CD4-positive, CD25-positive, alpha-beta regulatory T cell (primary cell): ENCODE data around the gene AK1. TPM values are rescaled to one million over a fixed set of nuclear protein-coding genes. Genes with fewer than 3 reads are reported as not detected.

Source experiments
- ATAC-seq, 2 donors: fragments of 150-1000 bp; cut with Tn5 transposase; one replicate each; pipeline ENCODE4 v1.10.0; 2021; ENCODE audit warnings: low read depth in 2 of 2, moderate number of reproducible peaks in 2 of 2, moderate library complexity in 1 of 2
- DNase-seq, 3 donors: peaks; one replicate each; pipeline versions ENCODE4 v3.0.0 to v3.0.0-alpha.2; 2012 to 2022; ENCODE audit warnings: mixed read lengths in 1 of 3
- H3K27ac ChIP-seq: one replicate; pipeline ENCODE4 v1.7.0; 2013; ENCODE audit warnings: mild to moderate bottlenecking, low read length; ENCODE audit not compliant: insufficient read depth, poor library complexity, severe bottlenecking
- H3K27me3 ChIP-seq: one replicate; pipeline ENCODE4 v1.7.0; 2013; ENCODE audit warnings: low read length; ENCODE audit not compliant: control insufficient read depth, insufficient read depth
- H3K36me3 ChIP-seq: one replicate; pipeline ENCODE4 v1.7.0; 2013; ENCODE audit warnings: mild to moderate bottlenecking, low read length, moderate library complexity; ENCODE audit not compliant: control insufficient read depth, insufficient read depth
- H3K4me1 ChIP-seq: 2 replicates; pipeline ENCODE4 v1.7.0; 2013; ENCODE audit warnings: mild to moderate bottlenecking, low read length; ENCODE audit not compliant: insufficient read depth, control insufficient read depth, poor library complexity, severe bottlenecking
- H3K4me3 ChIP-seq: one replicate; pipeline ENCODE4 v1.7.0; 2013; ENCODE audit warnings: low read depth, mild to moderate bottlenecking, low read length, moderate library complexity
- H3K9me3 ChIP-seq, 2 experiments: 1 replicate in 1 of 2; 2 replicates in 1 of 2; pipeline ENCODE4 v1.7.0; 2013; ENCODE audit warnings: low read length in 2 of 2, mild to moderate bottlenecking in 1 of 2, moderate library complexity in 1 of 2; ENCODE audit not compliant: control insufficient read depth in 2 of 2
- H3K27ac Mint-ChIP-seq, 3 donors: one replicate each; pipeline ENCODE4 v1.8.0; 2020 to 2022; ENCODE audit warnings: mild to moderate bottlenecking in 3 of 3, mixed read lengths in 3 of 3, moderate library complexity in 2 of 3
- H3K27me3 Mint-ChIP-seq: one replicate; pipeline ENCODE4 v1.8.0; 2022; ENCODE audit warnings: mild to moderate bottlenecking, mixed read lengths
- H3K36me3 Mint-ChIP-seq: one replicate; pipeline ENCODE4 v1.8.0; 2020; ENCODE audit warnings: mixed read lengths
- H3K4me1 Mint-ChIP-seq, 4 donors: one replicate each; pipeline ENCODE4 v1.8.0; 2020 to 2022; ENCODE audit warnings: mixed read lengths in 4 of 4, mild to moderate bottlenecking in 1 of 4
- H3K4me3 Mint-ChIP-seq, 4 donors: one replicate each; pipeline ENCODE4 v1.8.0; 2020 to 2022; ENCODE audit warnings: mild to moderate bottlenecking in 4 of 4, mixed read lengths in 4 of 4, moderate library complexity in 3 of 4
- H3K9me3 Mint-ChIP-seq, 7 donors: one replicate each; pipeline ENCODE4 v1.8.0; 2020 to 2022; ENCODE audit warnings: mixed read lengths in 7 of 7, mild to moderate bottlenecking in 3 of 7, moderate library complexity in 2 of 7
- polyA plus RNA-seq, 4 donors: library from polyadenylated mRNA; unstranded; fragments of 300-500 nt; fragmentation: Illumina TruSeq; gene quantifications; one replicate each; pipeline ENCODE4 v1.2.3, GENCODE V29; 2021
- total RNA-seq: library from RNA; stranded (reverse); gene quantifications from one replicate; pipeline ENCODE4 v1.2.3, GENCODE V29; 2022

Gene AK1
- total and polyA plus RNA-seq, 5 donors from 2014 or later: 0.08 to 84.7 (median 0.29) TPM

- Histone ChIP-seq H3K36me3 (no peaks in the 10 kb centered on the region), H3K27ac (peak overlapping the region; percentile 47), H3K9me3 (no peaks in the 10 kb centered on the region), H3K4me3 (no peak overlapping the region), H3K4me1 (peaks cover 17% of the 10 kb centered on the region), H3K27me3 (no peaks in the 10 kb centered on the region)
- H3K4me3 Mint-ChIP-seq: no peak overlapping the region
- DNase-seq (peak in 1 of 3 donors; percentile 49), ATAC-seq (peak; percentile 42 to 69)
- no peaks in the 10 kb centered on the region for H3K27me3 Mint-ChIP-seq
- H3K36me3 Mint-ChIP-seq: peaks cover 4% of the 10 kb centered on the region
- peaks cover 6 to 40% (median 9%) of the 10 kb centered on the region in 4 donors for H3K4me1 Mint-ChIP-seq
- no peaks in the 10 kb centered on the region for H3K9me3 Mint-ChIP-seq
- peak overlapping the region; percentile 80 to 94 (median 93) for H3K27ac Mint-ChIP-seq
Observed at GRCh38 chr9:127862075-127863011, 15.1 kb downstream of the AK1 start.

GRCh38 chr9:127860779-127861178 lies 16.7 kb downstream of the AK1 start:
- no peaks in the 10 kb centered on the region for H3K36me3 ChIP-seq

GRCh38 chr9:127860260-127860659 lies 17.2 kb downstream of the AK1 start:
- peaks cover 0 to 30% (median 6%) of the 10 kb centered on the region in 4 donors for H3K4me1 Mint-ChIP-seq
- Histone ChIP-seq H3K4me1 (peaks cover 15% of the 10 kb centered on the region), H3K27me3 (no peaks in the 10 kb centered on the region), H3K9me3 (no peaks in the 10 kb centered on the region), H3K27ac (no peak overlapping the region), H3K4me3 (no peak overlapping the region), H3K36me3 (no peaks in the 10 kb centered on the region)
- no peak for DNase-seq
- no peaks in the 10 kb centered on the region for H3K27me3 Mint-ChIP-seq
- ATAC-seq: no peak
- no peak overlapping the region for H3K27ac Mint-ChIP-seq
- no peaks in the 10 kb centered on the region for H3K36me3 Mint-ChIP-seq
- H3K9me3 Mint-ChIP-seq: no peaks in the 10 kb centered on the region
- H3K4me3 Mint-ChIP-seq: no peak overlapping the region

More at GRCh38 chr9:127860779-127861178, 16.7 kb downstream of the AK1 start:
- H3K27ac ChIP-seq: no peak overlapping the region
- peak overlapping the region in 2 of 3 donors; percentile 80 for H3K27ac Mint-ChIP-seq
- peaks cover 2% of the 10 kb centered on the region for H3K36me3 Mint-ChIP-seq
- H3K27me3 Mint-ChIP-seq: no peaks in the 10 kb centered on the region
- H3K4me1 ChIP-seq: peaks cover 17% of the 10 kb centered on the region
- peaks cover 4 to 35% (median 8%) of the 10 kb centered on the region in 4 donors for H3K4me1 Mint-ChIP-seq
- DNase-seq: no peak
- H3K4me3 ChIP-seq: no peak overlapping the region
- ATAC-seq: no peak
- no peaks in the 10 kb centered on the region for H3K27me3 ChIP-seq
- H3K4me3 Mint-ChIP-seq: no peak overlapping the region
- H3K9me3 ChIP-seq: no peaks in the 10 kb centered on the region
- H3K9me3 Mint-ChIP-seq: no peaks in the 10 kb centered on the region

DNA sequence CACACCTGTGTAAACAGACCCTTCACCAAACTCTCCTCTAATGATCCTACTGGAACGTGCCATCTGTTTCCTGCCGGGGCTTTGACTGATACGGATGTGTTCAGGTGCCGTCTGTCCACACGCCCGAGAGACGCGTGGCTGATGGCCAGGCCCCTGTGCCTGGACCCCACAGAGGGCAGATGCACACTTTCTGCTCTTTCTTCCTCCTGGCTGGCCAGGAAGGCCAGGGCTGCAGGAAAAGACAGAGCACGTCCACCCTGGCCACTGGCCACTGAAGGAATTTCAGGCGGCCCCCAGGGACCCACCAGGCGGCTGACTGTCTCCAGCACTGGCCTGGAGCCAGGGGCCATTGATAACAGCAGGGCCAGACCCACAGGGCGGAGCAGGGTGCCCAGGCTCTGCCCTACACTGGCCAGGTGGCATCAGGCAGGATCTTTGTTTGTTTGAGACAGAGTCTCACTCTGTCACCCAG lies 19.4 kb downstream of the AK1 start:
- Mint-ChIP-seq H3K4me1 (peaks cover 0 to 29% (median 5%) of the 10 kb centered on the region in 4 donors), H3K27me3 (no peaks in the 10 kb centered on the region), H3K27ac (peak overlapping the region in 1 of 3 donors; percentile 54), H3K36me3 (no peaks in the 10 kb centered on the region), H3K9me3 (no peaks in the 10 kb centered on the region), H3K4me3 (no peak overlapping the region)
- no peaks in the 10 kb centered on the region for H3K36me3 ChIP-seq
- no peak overlapping the region for H3K4me3 ChIP-seq
- no peaks in the 10 kb centered on the region for H3K27me3 ChIP-seq
- ATAC-seq: no peak
- H3K4me1 ChIP-seq: peaks cover 17% of the 10 kb centered on the region
- DNase-seq: no peak
- no peaks in the 10 kb centered on the region for H3K9me3 ChIP-seq
- no peak overlapping the region for H3K27ac ChIP-seq

DNA sequence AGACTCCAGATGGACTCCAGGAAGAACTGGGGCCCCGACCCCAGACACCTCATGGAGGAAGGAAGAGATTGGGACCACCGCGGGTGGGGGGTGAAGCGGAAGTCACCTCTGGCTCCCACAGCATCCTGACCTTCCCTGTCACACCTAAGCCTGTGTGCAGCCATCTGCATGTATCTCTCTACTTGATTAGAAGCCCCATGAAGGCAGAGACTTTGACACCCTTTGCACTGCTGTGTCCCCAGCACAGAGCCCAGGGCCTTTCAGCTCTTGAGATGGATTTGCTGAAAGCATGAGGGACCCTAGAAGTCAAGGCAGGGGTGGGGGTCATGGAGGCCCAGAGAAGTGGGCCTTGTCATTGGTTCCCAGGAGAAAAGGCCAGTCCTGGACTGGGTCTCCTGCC lies 20.2 kb downstream of the AK1 start:
- H3K36me3 Mint-ChIP-seq: no peaks in the 10 kb centered on the region
- H3K9me3 Mint-ChIP-seq: no peaks in the 10 kb centered on the region
- Histone ChIP-seq H3K9me3 (no peaks in the 10 kb centered on the region), H3K27me3 (no peaks in the 10 kb centered on the region), H3K36me3 (no peaks in the 10 kb centered on the region), H3K4me3 (no peak overlapping the region), H3K4me1 (peaks cover 15% of the 10 kb centered on the region), H3K27ac (no peak overlapping the region)
- ATAC-seq (no peak), DNase-seq (no peak)
- no peaks in the 10 kb centered on the region for H3K27me3 Mint-ChIP-seq
- no peak overlapping the region for H3K4me3 Mint-ChIP-seq
- H3K27ac Mint-ChIP-seq: no peak overlapping the region
- peaks cover 0 to 26% (median 0%) of the 10 kb centered on the region in 4 donors for H3K4me1 Mint-ChIP-seq

DNA sequence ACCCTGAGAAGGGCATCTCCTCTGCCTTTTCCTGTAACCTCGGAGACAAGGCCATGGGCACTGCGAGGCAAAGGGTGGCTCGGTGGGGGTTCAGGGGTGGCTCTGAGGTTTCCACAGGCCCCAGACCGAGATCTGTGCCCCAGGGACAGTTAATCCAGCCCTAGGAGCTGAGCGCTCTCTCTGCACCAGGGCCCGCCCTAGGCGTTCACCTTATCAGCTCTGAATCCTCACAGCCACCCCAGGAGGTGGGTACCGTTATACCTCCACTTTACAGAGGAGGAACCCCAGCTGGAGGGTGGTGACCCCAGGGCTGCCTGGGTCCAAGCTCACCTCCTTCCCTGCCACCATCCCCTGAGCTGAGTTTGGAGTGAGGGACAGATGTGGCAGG lies 20.8 kb downstream of the AK1 start:
- no peak overlapping the region for H3K4me3 ChIP-seq
- Mint-ChIP-seq H3K4me3 (no peak overlapping the region), H3K9me3 (no peaks in the 10 kb centered on the region), H3K27me3 (no peaks in the 10 kb centered on the region), H3K4me1 (peaks cover 0 to 21% (median 1%) of the 10 kb centered on the region in 4 donors), H3K36me3 (no peaks in the 10 kb centered on the region), H3K27ac (no peak overlapping the region)
- DNase-seq: no peak
- no peak for ATAC-seq
- H3K36me3 ChIP-seq: no peaks in the 10 kb centered on the region
- H3K27me3 ChIP-seq: no peaks in the 10 kb centered on the region
- no peak overlapping the region for H3K27ac ChIP-seq
- H3K9me3 ChIP-seq: no peaks in the 10 kb centered on the region
- H3K4me1 ChIP-seq: peaks cover 9% of the 10 kb centered on the region

GRCh38 chr9:127856094-127856728 lies 21.3 kb downstream of the AK1 start:
- Mint-ChIP-seq H3K4me1 (peaks cover 0 to 16% (median 1%) of the 10 kb centered on the region in 4 donors), H3K27me3 (no peaks in the 10 kb centered on the region), H3K9me3 (no peaks in the 10 kb centered on the region), H3K27ac (peak overlapping the region in 2 of 3 donors; percentile 44 to 62), H3K36me3 (no peaks in the 10 kb centered on the region), H3K4me3 (no peak overlapping the region)
- H3K4me1 ChIP-seq: peaks cover 4% of the 10 kb centered on the region
- H3K36me3 ChIP-seq: no peaks in the 10 kb centered on the region
- H3K4me3 ChIP-seq: no peak overlapping the region
- no peaks in the 10 kb centered on the region for H3K9me3 ChIP-seq
- DNase-seq (no peak), ATAC-seq (no peak)
- H3K27me3 ChIP-seq: no peaks in the 10 kb centered on the region
- no peak overlapping the region for H3K27ac ChIP-seq
